Measurements from ENCODE around the gene PLAC1.

Gene PLAC1

GRCh38 chrX:134588806-134589205 is 69.5 kb downstream of the PLAC1 start:
- no peak for DNase-seq (ENCODE audit: low read depth)

GRCh38 chrX:134580907-134581306 is 77.4 kb downstream of the PLAC1 start:
- no peak for DNase-seq (ENCODE audit: low read depth)

GRCh38 chrX:134573683-134574035 is 84.6 kb downstream of the PLAC1 start:
- no peak for DNase-seq (ENCODE audit: low read depth)

- DNase-seq (ENCODE audit: low read depth): no peak
Observed at GRCh38 chrX:134572816-134573682, 85.2 kb downstream of the PLAC1 start.

- DNase-seq (ENCODE audit: low read depth): no peak
Observed at GRCh38 chrX:134571796-134572195, 86.5 kb downstream of the PLAC1 start.

GRCh38 chrX:134570899-134571298 is 87.4 kb downstream of the PLAC1 start:
- DNase-seq (ENCODE audit: low read depth): no peak

- DNase-seq (ENCODE audit: low read depth): no peak
Observed at GRCh38 chrX:134570509-134570846, 87.8 kb downstream of the PLAC1 start.

- no peak for DNase-seq (ENCODE audit: low read depth)
Observed at GRCh38 chrX:134569306-134569705, 89.0 kb downstream of the PLAC1 start.

GRCh38 chrX:134568285-134569016 is 89.8 kb downstream of the PLAC1 start:
- no peak for DNase-seq (ENCODE audit: low read depth)

GRCh38 chrX:134566506-134566905 is 91.8 kb downstream of the PLAC1 start:
- DNase-seq (ENCODE audit: low read depth): no peak

GRCh38 chrX:134562002-134562401 is 96.3 kb downstream of the PLAC1 start:
- DNase-seq (ENCODE audit: low read depth): no peak

- DNase-seq (ENCODE audit: low read depth): no peak
Observed at GRCh38 chrX:134558133-134558532, 100.1 kb downstream of the PLAC1 start.

GRCh38 chrX:134554291-134554690 is 104.0 kb downstream of the PLAC1 start:
- DNase-seq (ENCODE audit: low read depth): no peak

- DNase-seq (ENCODE audit: low read depth): no peak
Observed at GRCh38 chrX:134552351-134552750, 105.9 kb downstream of the PLAC1 start.

GRCh38 chrX:134551376-134552048 is 106.8 kb downstream of the PLAC1 start:
- no peak for DNase-seq (ENCODE audit: low read depth)

- no peak for DNase-seq (ENCODE audit: low read depth)
Observed at GRCh38 chrX:134548257-134549201, 109.7 kb downstream of the PLAC1 start.

GRCh38 chrX:134547047-134547679 is 111.1 kb downstream of the PLAC1 start:
- DNase-seq (ENCODE audit: low read depth): no peak

GRCh38 chrX:134546187-134546586 is 112.1 kb downstream of the PLAC1 start:
- DNase-seq (ENCODE audit: low read depth): no peak

GRCh38 chrX:134545510-134545909 is 112.8 kb downstream of the PLAC1 start:
- DNase-seq (ENCODE audit: low read depth): no peak

GRCh38 chrX:134544513-134545151 is 113.6 kb downstream of the PLAC1 start:
- DNase-seq (ENCODE audit: low read depth): no peak

- no peak for DNase-seq (ENCODE audit: low read depth)
Observed at GRCh38 chrX:134544135-134544512, 114.1 kb downstream of the PLAC1 start.

Data from T follicular helper cell (primary cell).